NOMO-1 (cell line): ENCODE results near the gene FGF16.
"Not testable (repeated sequence)": the region's sequence is repeated elsewhere in the genome, so short reads cannot be mapped to it uniquely, and the experiment has no call there.

Experiments
- DNase-seq, 2 experiments: peaks; one replicate each; lab custom pipeline; 2025; ENCODE audit not compliant: unreplicated experiment in 2 of 2; lab: John Stamatoyannopoulos, UW

The FGF16 gene

DNA sequence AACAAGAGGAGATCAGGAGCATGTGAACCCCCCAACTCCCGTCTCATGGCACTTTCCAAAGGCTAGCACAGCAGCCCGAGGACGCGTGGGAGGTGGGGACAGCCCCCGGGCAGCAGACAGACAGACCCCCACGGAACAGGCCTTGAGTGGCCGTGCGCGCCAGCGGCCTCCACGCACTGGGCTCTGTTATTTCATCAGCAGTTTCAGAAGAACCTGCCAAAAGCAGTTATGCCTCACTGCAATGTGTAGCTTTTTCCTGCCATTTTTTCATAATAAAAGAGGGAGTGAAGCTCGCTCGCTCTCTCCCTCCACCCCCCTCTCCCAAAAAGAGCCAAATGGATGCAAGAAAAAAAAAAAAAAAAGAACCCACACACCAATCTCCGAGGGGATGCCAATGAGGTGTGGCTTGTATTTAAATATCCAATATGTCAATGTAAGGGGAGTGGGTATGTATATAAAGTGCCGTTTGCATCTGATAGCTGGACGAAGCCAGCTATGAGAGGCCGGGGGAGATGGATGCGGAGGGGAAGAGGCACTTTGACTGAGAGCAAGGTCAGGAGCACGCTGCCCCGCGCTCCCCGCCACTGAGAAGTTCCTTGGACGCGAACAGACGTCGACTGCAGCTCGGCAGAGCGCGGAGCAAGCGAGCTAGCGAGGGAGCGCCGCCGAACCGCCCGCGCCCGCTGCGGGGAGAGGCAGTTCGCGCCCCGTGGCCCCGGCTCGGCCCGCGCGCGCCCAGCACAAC lies at the start of gene FGF16:
TSS of gene FGF16 (plus strand) at position 482 of the 745 bp plus-strand sequence. CDS start 286 bp downstream, outside the sequence.
- peak in 1 of 2 experiments; percentile 1 for DNase-seq

- no peak for DNase-seq
Measured at GRCh38 chrX:77398330-77398954, 48.7 kb upstream of the FGF16 start.

DNA sequence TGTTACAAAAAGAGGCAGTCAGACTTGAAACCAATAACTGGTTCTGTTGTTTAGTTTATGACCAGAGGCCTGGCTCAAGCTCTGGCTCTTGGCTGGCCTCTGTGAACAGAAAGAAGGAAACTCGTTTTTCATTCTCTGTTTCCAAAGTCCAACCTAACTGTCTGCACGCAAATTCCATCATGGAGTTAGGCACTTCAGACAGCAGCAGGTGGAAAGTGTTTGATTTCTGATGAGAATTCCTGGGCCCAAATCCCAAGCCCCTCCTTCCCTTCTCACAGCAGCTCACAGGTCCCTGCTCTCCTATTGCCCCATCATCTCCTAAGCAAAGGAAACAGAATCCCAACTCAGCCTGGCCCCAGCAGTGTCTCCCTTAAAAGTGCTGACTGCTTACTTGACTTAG lies 42.8 kb upstream of the FGF16 start:
- DNase-seq: no peak

GRCh38 chrX:77407821-77408220 lies 39.4 kb upstream of the FGF16 start:
- not testable (repeated sequence) for DNase-seq

DNA sequence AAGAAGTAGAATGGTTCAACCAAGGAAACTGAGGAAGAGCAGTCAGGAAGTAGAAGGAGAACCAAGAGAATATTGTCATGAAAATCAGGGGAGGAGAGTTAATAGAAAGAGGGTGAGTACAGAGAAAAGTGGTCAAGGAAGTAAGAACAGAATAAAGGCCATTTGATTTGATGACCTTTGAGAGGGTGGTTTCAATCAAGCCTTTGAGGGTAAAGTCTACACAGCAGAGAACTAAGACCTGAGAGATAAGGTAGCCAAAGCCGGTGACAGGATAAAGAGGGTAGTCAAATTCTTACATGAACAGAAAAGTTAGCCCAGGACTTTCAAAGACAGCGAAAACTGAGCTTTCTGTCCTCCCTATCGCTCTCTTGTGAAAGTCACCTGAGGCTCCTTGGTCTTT lies 34.6 kb upstream of the FGF16 start:
- DNase-seq: no peak

- no peak for DNase-seq
Measured at GRCh38 chrX:77415161-77415560, 32.0 kb upstream of the FGF16 start.

DNA sequence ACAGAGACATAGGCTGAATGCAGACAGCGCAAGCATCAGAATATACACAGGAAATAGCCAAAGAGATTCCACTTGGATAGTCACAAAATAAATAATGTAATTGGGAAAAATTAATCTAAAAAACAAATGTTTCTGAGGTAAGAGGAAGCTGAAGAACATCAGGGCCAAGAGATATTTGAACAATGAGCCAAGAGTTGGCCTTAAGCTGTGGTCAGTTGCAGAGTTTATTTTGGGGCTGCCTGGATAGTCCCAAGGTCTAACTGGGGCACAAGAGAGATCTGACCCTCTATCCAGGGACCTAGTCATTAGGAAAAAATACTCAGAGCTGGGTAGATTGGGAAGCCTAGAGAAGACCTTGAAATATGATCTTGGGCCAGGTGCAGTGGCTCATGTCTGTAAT lies 31.3 kb upstream of the FGF16 start:
- no peak for DNase-seq

GRCh38 chrX:77422891-77423648 lies 24.1 kb upstream of the FGF16 start:
- no peak for DNase-seq

GRCh38 chrX:77426811-77427210 lies 20.4 kb upstream of the FGF16 start:
- no peak for DNase-seq

DNA sequence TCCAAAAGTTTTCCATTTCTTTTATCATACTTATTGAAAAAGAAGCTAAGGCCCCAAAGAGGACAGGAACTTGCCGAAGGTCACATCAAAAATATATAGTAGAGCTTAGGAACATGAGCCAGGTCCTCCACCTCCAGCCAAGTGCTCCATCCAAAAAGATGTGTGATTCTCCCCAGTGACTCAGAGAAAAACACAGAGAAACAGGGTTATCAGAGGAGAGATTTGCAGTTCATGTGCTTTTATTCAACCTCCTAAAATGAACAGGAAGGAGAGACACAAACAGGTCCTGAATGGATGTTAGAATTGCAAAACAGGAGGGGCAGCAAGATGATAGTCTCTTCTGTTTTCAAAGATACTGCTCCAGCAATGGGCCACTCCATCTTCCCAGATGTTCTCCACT lies 19.6 kb upstream of the FGF16 start:
- DNase-seq: no peak

DNA sequence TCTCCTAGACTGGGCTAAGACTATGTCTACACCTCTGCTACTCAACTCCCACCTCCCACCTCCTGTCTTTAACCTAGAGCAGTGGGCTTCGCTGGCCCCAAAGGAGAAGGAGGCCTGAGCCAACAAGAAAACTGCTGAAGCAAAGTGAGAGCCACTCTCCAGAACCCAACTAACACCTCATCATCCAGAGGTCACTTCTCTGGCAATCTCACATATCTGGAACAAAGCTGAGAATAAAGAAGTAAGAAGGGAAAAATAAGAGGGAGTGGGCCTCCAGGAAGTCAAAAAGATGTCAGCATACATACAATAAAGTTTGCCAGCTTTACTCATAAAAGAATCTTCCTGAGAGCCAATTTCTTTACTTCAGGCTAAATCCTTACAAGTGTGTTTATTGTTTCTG lies 18.6 kb upstream of the FGF16 start:
- no peak for DNase-seq

DNA sequence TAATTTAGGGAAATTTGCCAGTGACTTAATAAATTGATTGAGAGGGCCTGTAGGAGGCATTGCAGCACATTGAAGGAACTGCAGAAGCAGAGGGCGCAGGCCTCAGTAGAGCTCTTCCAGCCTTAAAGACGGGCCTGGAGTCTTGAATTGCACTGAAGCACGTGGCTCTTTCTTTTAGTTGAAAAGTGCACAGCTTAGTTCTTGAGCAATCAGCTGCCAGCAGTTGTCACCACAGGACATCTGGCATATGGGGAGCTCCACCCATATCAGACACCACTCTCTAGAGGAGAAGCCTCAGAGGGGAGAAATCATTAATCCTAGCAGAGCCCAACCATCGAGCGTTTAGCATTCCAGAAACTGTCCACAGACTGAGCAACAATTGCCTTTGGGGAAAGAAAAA lies 16.0 kb upstream of the FGF16 start:
- peak; percentile 6 to 46 for DNase-seq

GRCh38 chrX:77433001-77433400 lies 14.2 kb upstream of the FGF16 start:
- no peak for DNase-seq

DNA sequence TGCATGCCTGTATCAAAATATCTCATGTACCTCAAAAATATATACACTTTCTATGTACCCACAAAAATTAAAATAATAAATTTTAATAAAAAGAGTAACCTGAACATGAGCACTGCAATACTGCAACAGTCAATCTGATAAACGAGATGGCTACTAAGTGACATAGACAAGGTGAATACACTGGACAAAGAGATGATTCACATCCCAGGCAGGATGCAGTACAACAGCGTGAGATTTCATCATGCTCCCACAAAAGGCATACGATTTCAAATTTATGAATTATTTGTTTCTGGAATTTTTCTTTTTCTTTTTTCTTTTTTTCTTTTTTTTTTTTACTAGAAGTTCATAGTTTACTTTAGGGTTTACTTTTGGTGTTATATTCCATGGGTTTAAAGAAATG lies 12.2 kb upstream of the FGF16 start:
- DNase-seq: no peak

- no peak for DNase-seq
Measured at GRCh38 chrX:77436271-77436670, 10.9 kb upstream of the FGF16 start.

DNA sequence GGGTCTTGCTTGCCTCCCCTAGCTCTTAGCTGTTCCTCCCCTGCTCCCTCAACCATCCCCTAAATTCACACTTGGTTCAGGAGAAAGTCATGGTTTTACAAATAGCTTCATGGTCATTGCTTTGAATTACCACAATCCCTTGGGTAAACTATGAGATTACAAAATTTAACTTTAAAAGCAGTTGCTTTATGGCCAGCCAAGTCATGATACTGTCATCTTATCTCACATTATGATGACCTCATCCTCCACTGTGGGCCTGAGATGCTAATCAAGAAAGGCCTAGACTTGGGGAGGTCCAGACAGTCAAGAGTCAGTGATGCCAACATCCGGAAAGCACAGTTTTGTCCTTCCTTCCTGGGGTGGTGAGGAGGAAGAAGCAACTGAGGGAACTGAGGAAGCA lies 10.5 kb upstream of the FGF16 start:
- no peak for DNase-seq

DNA sequence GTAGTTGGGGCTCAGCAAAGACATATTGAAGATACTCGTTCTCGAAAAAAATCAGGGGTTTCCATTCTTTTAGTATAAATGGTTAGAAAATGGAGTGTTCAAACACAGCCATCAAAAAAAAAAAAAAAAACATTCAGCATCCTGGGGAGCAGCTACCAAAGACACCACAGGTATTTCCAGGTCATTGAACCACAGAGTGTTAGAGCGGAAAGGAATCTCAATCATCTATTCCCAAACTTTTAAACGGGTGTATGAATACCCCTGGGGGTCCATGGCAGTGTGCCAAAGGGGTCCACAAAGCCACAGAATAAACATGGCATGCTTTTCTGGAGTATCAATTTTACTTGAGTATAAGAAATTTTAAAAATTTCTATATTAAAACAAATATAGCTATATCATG lies 6.9 kb upstream of the FGF16 start:
- DNase-seq: no peak

GRCh38 chrX:77441033-77441432 lies 6.2 kb upstream of the FGF16 start:
- no peak for DNase-seq

- DNase-seq: no peak
Measured at GRCh38 chrX:77441479-77441878, 5.7 kb upstream of the FGF16 start.

- DNase-seq: no peak
Measured at GRCh38 chrX:77442728-77443127, 4.5 kb upstream of the FGF16 start.

GRCh38 chrX:77444075-77444474 lies 3.1 kb upstream of the FGF16 start:
- no peak for DNase-seq

DNA sequence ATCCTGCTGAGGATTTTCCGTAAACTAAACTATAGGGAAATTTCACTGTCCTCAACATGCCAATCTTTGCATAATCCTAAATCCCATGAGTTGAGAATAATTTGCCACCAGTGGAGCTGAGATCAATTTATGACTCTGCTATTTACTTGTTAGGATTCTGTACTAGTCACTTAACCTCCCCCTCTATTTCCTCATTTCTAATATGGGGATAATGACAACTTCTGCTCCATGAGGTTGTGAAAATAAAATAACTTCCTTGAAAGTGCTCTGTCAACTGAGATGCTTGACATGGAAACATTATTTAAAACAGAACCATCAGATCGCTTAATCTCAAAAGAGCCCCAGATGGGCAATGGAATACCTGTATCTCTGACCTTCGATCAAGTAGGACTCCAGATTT lies 2.6 kb upstream of the FGF16 start:
- no peak for DNase-seq
